DOHH2 (cell line): ENCODE results near the gene CMKLR1.

Source experiments
- H3F3A ChIP-seq: fragments of 200-600 bp; sonication (generic), shearing (Covaris generic); 2 replicates; pipeline ENCODE4 v1.6.0; 2016; ENCODE audit warnings: antibody characterized with exemption, mild to moderate bottlenecking; ENCODE audit not compliant: control insufficient read depth, insufficient read depth
- H3K27ac ChIP-seq: fragments of 200-600 bp; sonication (generic); 2 replicates; pipeline ENCODE4 v1.5.1; 2014; ENCODE audit warnings: low read depth, mild to moderate bottlenecking, low read length, moderate library complexity
- H3K27me3 ChIP-seq: fragments of 200-600 bp; sonication (generic); 2 replicates; pipeline ENCODE4 v1.6.1; 2014; ENCODE audit warnings: mild to moderate bottlenecking, low read length, mixed read lengths; ENCODE audit not compliant: control insufficient read depth
- H3K36me3 ChIP-seq: fragments of 200-600 bp; sonication (generic); 2 replicates; pipeline ENCODE4 v1.6.1; 2014; ENCODE audit warnings: mild to moderate bottlenecking, low read length, moderate library complexity, mixed read lengths; ENCODE audit not compliant: control insufficient read depth
- H3K4me1 ChIP-seq: fragments of 200-600 bp; sonication (generic); 2 replicates; pipeline ENCODE4 v1.6.1; 2014; ENCODE audit warnings: mild to moderate bottlenecking, low read length, mixed read lengths; ENCODE audit not compliant: control insufficient read depth
- H3K4me2 ChIP-seq: fragments of 200-600 bp; sonication (generic); 2 replicates; pipeline ENCODE4 v1.6.0; 2014; ENCODE audit warnings: mild to moderate bottlenecking, low read length, moderate library complexity
- H3K4me3 ChIP-seq: fragments of 200-600 bp; sonication (generic); 2 replicates; pipeline ENCODE4 v1.5.1; 2014; ENCODE audit warnings: mild to moderate bottlenecking, low read length, mixed read lengths
- H3K79me2 ChIP-seq: fragments of 200-600 bp; sonication (generic); 2 replicates; pipeline ENCODE4 v1.6.1; 2014; ENCODE audit warnings: mild to moderate bottlenecking, low read length, mixed read lengths; ENCODE audit not compliant: control insufficient read depth
- H3K9me2 ChIP-seq: fragments of 200-600 bp; sonication (generic); replicated peaks from 2 replicates; pipeline ENCODE4 v1.6.1; 2014; ENCODE audit warnings: mild to moderate bottlenecking, low read length, mixed read lengths; ENCODE audit not compliant: control insufficient read depth
- H3K9me3 ChIP-seq: fragments of 200-600 bp; sonication (generic); 2 replicates; pipeline ENCODE4 v1.6.1; 2014; ENCODE audit warnings: antibody characterized with exemption, low read length, mixed read lengths; ENCODE audit not compliant: control insufficient read depth, insufficient read depth
- H4K20me1 ChIP-seq: fragments of 200-600 bp; sonication (generic); 2 replicates; pipeline ENCODE4 v1.6.0; 2014; ENCODE audit warnings: low read depth, mild to moderate bottlenecking, antibody characterized with exemption, low read length, moderate library complexity; ENCODE audit not compliant: control insufficient read depth, insufficient read depth
- CTCF ChIP-seq: fragments of 200-600 bp; sonication (generic); IDR thresholded peaks from one replicate; pipeline ENCODE4 v1.5.1; 2014; ENCODE audit warnings: antibody characterized with exemption, mild to moderate bottlenecking, low read depth, low read length; ENCODE audit not compliant: poor library complexity, severe bottlenecking
- EZH2phosphoT487 ChIP-seq: fragments of 200-600 bp; sonication (generic); IDR thresholded peaks from 2 replicates; pipeline ENCODE4 v1.6.1; 2017; ENCODE audit warnings: borderline replicate concordance, mild to moderate bottlenecking, antibody characterized with exemption, low read length, moderate library complexity, mixed read lengths

The CMKLR1 gene

GRCh38 chr12:108277613-108278012 lies 61.5 kb downstream of the CMKLR1 start:
- H3K79me2 ChIP-seq = no peaks in the 10 kb centered on the region
- H3F3A ChIP-seq = no peaks in the 10 kb centered on the region
- no peak overlapping the region for H3K4me2 ChIP-seq
- H4K20me1 ChIP-seq = no peaks in the 10 kb centered on the region
- no peaks in the 10 kb centered on the region for H3K36me3 ChIP-seq
- no peaks in the 10 kb centered on the region for H3K4me1 ChIP-seq
- no peak overlapping the region for H3K27ac ChIP-seq
- no peaks in the 10 kb centered on the region for H3K9me3 ChIP-seq
- H3K9me2 ChIP-seq = no peaks in the 10 kb centered on the region
- TF ChIP-seq CTCF = no peak
- no peak for TF ChIP-seq EZH2phosphoT487
- H3K4me3 ChIP-seq = no peak overlapping the region
- H3K27me3 ChIP-seq = peaks cover 6% of the 10 kb centered on the region; the same call in 1 of the 2 replicates

- TF ChIP-seq CTCF (no peak), EZH2phosphoT487 (no peak)
- no peaks in the 10 kb centered on the region for H3K27me3 ChIP-seq
- H3K27ac ChIP-seq = no peak overlapping the region
- H3K9me3 ChIP-seq = no peaks in the 10 kb centered on the region
- H3K36me3 ChIP-seq = no peaks in the 10 kb centered on the region
- no peaks in the 10 kb centered on the region for H3K9me2 ChIP-seq
- H3K4me2 ChIP-seq = no peak overlapping the region
- H4K20me1 ChIP-seq = no peaks in the 10 kb centered on the region
- no peaks in the 10 kb centered on the region for H3K79me2 ChIP-seq
- no peak overlapping the region for H3K4me3 ChIP-seq
- H3F3A ChIP-seq = no peaks in the 10 kb centered on the region
- H3K4me1 ChIP-seq = no peaks in the 10 kb centered on the region
Observed at GRCh38 chr12:108273217-108273616, 65.9 kb downstream of the CMKLR1 start.

GRCh38 chr12:108271951-108272872 lies 66.9 kb downstream of the CMKLR1 start:
- no peaks in the 10 kb centered on the region for H3K79me2 ChIP-seq
- no peak overlapping the region for H3K27ac ChIP-seq
- no peaks in the 10 kb centered on the region for H3K9me2 ChIP-seq
- H3K27me3 ChIP-seq = no peaks in the 10 kb centered on the region
- no peaks in the 10 kb centered on the region for H4K20me1 ChIP-seq
- TF ChIP-seq EZH2phosphoT487 (no peak), CTCF (no peak)
- H3K4me1 ChIP-seq = no peaks in the 10 kb centered on the region
- no peak overlapping the region for H3K4me2 ChIP-seq
- H3K9me3 ChIP-seq = no peaks in the 10 kb centered on the region
- no peaks in the 10 kb centered on the region for H3F3A ChIP-seq
- H3K4me3 ChIP-seq = no peak overlapping the region
- no peaks in the 10 kb centered on the region for H3K36me3 ChIP-seq
